Ishikawa (cell line): ENCODE results near the gene PRSS33.

Experiments used
- CEBPB ChIP-seq: IDR thresholded peaks from 2 replicates; pipeline ENCODE4 v1.6.1; 2012
- CREB1 ChIP-seq: IDR thresholded peaks from 2 replicates; pipeline ENCODE4 v1.6.1; 2012; ENCODE audit warnings: low read depth
- EGR1 ChIP-seq: IDR thresholded peaks from 2 replicates; pipeline ENCODE4 v1.6.1; 2012
- EP300 ChIP-seq: IDR thresholded peaks from 2 replicates; pipeline ENCODE4 v1.6.1; 2012; ENCODE audit warnings: borderline replicate concordance
- FOXM1 ChIP-seq: IDR thresholded peaks from 2 replicates; pipeline ENCODE4 v1.6.1; 2012; ENCODE audit warnings: low read depth, borderline replicate concordance
- NFIC ChIP-seq: IDR thresholded peaks from 2 replicates; pipeline ENCODE4 v1.6.1; 2012
- RAD21 ChIP-seq: IDR thresholded peaks from 2 replicates; pipeline ENCODE4 v1.6.1; 2012; ENCODE audit warnings: low read depth
- TAF1 ChIP-seq: IDR thresholded peaks from 2 replicates; pipeline ENCODE4 v1.6.1; 2012; ENCODE audit warnings: low read depth, mild to moderate bottlenecking
- TCF12 ChIP-seq: IDR thresholded peaks from 2 replicates; pipeline ENCODE4 v1.6.1; 2012; ENCODE audit warnings: low read depth
- TEAD4 ChIP-seq: IDR thresholded peaks from 2 replicates; pipeline ENCODE4 v1.6.1; 2012
- YY1 ChIP-seq: IDR thresholded peaks from 2 replicates; pipeline ENCODE4 v1.6.1; 2012; ENCODE audit warnings: low read depth
- TF ChIP-seq, protein P1 (sequence below): IDR thresholded peaks from 2 replicates; pipeline ENCODE4 v1.6.1; 2012; ENCODE audit warnings: low read depth, mild to moderate bottlenecking
- TF ChIP-seq, protein P2 (sequence below): IDR thresholded peaks from 2 replicates; pipeline ENCODE4 v1.6.1; 2012
- TF ChIP-seq, protein P3 (sequence below): IDR thresholded peaks from 2 replicates; pipeline ENCODE4 v1.6.1; 2012

DNA sequence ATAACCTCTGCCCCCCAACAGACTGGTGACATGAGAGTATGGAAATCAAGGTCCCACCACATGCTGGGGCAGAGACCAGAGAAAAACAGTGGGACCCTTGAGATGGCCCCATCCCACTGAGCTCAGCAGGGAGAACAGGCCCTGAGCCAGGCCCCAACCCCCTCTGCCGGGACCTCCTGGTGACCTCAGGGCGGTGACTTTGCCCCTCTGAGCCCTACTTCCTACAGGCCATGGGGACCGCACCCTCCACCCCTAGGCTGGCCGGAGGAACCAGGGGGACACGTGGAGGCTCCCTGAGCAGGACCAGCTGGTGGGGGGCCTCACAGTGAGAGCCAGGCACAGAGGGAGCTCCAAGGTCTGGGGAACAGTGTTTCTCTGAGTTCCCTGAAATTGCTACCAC, 48.7 kb downstream of the PRSS33 start:
- no peak for TF ChIP-seq TAF1
- TF ChIP-seq NFIC = no peak
- TF ChIP-seq TEAD4 = no peak
- TF ChIP-seq RAD21 = no peak
- no peak for TF ChIP-seq TCF12
- TF ChIP-seq EP300 = no peak
- no peak for TF ChIP-seq FOXM1
- TF ChIP-seq, protein P1, sequence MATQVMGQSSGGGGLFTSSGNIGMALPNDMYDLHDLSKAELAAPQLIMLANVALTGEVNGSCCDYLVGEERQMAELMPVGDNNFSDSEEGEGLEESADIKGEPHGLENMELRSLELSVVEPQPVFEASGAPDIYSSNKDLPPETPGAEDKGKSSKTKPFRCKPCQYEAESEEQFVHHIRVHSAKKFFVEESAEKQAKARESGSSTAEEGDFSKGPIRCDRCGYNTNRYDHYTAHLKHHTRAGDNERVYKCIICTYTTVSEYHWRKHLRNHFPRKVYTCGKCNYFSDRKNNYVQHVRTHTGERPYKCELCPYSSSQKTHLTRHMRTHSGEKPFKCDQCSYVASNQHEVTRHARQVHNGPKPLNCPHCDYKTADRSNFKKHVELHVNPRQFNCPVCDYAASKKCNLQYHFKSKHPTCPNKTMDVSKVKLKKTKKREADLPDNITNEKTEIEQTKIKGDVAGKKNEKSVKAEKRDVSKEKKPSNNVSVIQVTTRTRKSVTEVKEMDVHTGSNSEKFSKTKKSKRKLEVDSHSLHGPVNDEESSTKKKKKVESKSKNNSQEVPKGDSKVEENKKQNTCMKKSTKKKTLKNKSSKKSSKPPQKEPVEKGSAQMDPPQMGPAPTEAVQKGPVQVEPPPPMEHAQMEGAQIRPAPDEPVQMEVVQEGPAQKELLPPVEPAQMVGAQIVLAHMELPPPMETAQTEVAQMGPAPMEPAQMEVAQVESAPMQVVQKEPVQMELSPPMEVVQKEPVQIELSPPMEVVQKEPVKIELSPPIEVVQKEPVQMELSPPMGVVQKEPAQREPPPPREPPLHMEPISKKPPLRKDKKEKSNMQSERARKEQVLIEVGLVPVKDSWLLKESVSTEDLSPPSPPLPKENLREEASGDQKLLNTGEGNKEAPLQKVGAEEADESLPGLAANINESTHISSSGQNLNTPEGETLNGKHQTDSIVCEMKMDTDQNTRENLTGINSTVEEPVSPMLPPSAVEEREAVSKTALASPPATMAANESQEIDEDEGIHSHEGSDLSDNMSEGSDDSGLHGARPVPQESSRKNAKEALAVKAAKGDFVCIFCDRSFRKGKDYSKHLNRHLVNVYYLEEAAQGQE = no peak
- TF ChIP-seq CEBPB = no peak
- TF ChIP-seq, protein P2, sequence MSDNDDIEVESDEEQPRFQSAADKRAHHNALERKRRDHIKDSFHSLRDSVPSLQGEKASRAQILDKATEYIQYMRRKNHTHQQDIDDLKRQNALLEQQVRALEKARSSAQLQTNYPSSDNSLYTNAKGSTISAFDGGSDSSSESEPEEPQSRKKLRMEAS = no peak
- TF ChIP-seq YY1 = no peak
- TF ChIP-seq EGR1 = no peak
- no peak for TF ChIP-seq CREB1
- TF ChIP-seq, protein P3, sequence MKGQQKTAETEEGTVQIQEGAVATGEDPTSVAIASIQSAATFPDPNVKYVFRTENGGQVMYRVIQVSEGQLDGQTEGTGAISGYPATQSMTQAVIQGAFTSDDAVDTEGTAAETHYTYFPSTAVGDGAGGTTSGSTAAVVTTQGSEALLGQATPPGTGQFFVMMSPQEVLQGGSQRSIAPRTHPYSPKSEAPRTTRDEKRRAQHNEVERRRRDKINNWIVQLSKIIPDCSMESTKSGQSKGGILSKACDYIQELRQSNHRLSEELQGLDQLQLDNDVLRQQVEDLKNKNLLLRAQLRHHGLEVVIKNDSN = no peak
